Measurements from ENCODE around the gene TRPC4.

DNA sequence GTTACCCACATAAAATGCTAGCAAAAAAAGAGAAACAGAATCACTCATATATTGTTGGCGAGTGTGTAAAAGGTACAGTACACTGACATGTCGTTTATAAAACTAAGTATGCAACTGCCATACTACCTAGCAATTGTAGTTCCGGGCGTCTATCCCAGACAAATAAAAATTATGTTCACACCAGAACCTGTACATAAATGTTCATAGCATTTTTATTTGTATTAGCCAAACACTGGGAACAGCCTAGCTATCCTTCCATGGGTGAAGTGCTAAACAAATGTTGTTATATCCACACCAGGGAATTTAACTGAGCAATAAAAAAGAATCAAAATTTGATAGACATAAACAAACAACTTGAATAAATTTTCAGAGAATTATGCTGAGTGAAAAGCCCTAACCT is 242.1 kb downstream of the TRPC4 start:
- no peak for TF ChIP-seq POLR2A (IDR thresholded peaks at IDR 0.05)
- TF ChIP-seq, protein P1, sequence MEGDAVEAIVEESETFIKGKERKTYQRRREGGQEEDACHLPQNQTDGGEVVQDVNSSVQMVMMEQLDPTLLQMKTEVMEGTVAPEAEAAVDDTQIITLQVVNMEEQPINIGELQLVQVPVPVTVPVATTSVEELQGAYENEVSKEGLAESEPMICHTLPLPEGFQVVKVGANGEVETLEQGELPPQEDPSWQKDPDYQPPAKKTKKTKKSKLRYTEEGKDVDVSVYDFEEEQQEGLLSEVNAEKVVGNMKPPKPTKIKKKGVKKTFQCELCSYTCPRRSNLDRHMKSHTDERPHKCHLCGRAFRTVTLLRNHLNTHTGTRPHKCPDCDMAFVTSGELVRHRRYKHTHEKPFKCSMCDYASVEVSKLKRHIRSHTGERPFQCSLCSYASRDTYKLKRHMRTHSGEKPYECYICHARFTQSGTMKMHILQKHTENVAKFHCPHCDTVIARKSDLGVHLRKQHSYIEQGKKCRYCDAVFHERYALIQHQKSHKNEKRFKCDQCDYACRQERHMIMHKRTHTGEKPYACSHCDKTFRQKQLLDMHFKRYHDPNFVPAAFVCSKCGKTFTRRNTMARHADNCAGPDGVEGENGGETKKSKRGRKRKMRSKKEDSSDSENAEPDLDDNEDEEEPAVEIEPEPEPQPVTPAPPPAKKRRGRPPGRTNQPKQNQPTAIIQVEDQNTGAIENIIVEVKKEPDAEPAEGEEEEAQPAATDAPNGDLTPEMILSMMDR (IDR thresholded peaks at IDR 0.05), result no peak

Data from adrenal gland (tissue), 5 donors.